Measurements from ENCODE around the gene ADH1A.

- TF ChIP-seq CTCF (conservative IDR thresholded peaks at IDR 0.05; ENCODE audit: low read length) (no peak), EZH2phosphoT487 (IDR thresholded peaks at IDR 0.05; ENCODE audit: borderline replicate concordance, low read depth, low read length) (no peak)
These were observed 5.4 kb downstream of the ADH1A start for GRCh38 chr4:99285387-99285786.

Measured in OCI-LY7 (cell line).